ENCODE results near the gene TOM1. TPM values are rescaled to one million over a fixed set of nuclear protein-coding genes. Genes with fewer than 3 reads are reported as not detected.

Gene TOM1
- total RNA-seq, 1 experiment from 2014 or later: 22.3 TPM

- Histone ChIP-seq H3K18ac (ENCODE audit: insufficient read length, low read depth, low read length) (no peak overlapping the region), H3K79me2 (ENCODE audit: insufficient read depth, low read length) (no peaks in the 10 kb centered on the region), H2AFZ (ENCODE audit: low read length) (no peak overlapping the region), H2BK20ac (ENCODE audit: low read depth, low read length, poor library complexity, severe bottlenecking) (no peak overlapping the region), H2BK120ac (ENCODE audit: low read depth, low read length, poor library complexity, severe bottlenecking) (no peak overlapping the region), H2AK5ac (ENCODE audit: insufficient read length, low read length) (no peak overlapping the region), H3K14ac (ENCODE audit: insufficient read depth, low read length) (no peak overlapping the region), H3K4me1 (ENCODE audit: insufficient read depth, low read length) (no peaks in the 10 kb centered on the region), H3K4ac (ENCODE audit: low read depth, low read length) (no peak overlapping the region), H4K5ac (ENCODE audit: insufficient read length, low read depth, low read length) (no peak overlapping the region), H2BK12ac (ENCODE audit: insufficient read length, low read depth, low read length) (no peak overlapping the region), H3K23ac (ENCODE audit: insufficient read length, low read depth, low read length) (no peak overlapping the region), H4K8ac (replicated peaks; ENCODE audit: insufficient read length, low read depth, low read length) (no peak overlapping the region), H3K79me1 (ENCODE audit: insufficient read depth, low read depth, low read length, poor library complexity, severe bottlenecking) (no peaks in the 10 kb centered on the region), H3K4me2 (ENCODE audit: insufficient read depth, insufficient read length, low read length) (no peak overlapping the region), H4K91ac (ENCODE audit: insufficient read length, low read depth, low read length) (no peak overlapping the region), H3K9ac (ENCODE audit: extremely low read depth, insufficient read length, low read length) (no peak overlapping the region), H3K27me3 (ENCODE audit: insufficient read depth, low read length) (no peaks in the 10 kb centered on the region), H3K56ac (ENCODE audit: insufficient read length, low read depth, low read length) (no peak overlapping the region), H3K23me2 (ENCODE audit: insufficient read length, low read depth, low read length, poor library complexity, severe bottlenecking) (no peaks in the 10 kb centered on the region), H2BK15ac (ENCODE audit: low read depth, low read length) (no peak overlapping the region), H3K27ac (ENCODE audit: insufficient read length, low read depth, low read length) (no peak overlapping the region), H2BK5ac (ENCODE audit: insufficient read length, low read length) (no peak overlapping the region), H3T11ph (ENCODE audit: low read length) (no peak overlapping the region), H3K9me3 (ENCODE audit: control insufficient read depth, low read depth, low read length) (no peaks in the 10 kb centered on the region), H4K20me1 (ENCODE audit: control insufficient read depth, insufficient read depth, insufficient read length) (no peaks in the 10 kb centered on the region)
- peaks cover 7 to 46% (median 14%) of the 10 kb centered on the region in 3 experiments; a peak in 4 of 7 replicates for H3K36me3 Mint-ChIP-seq (ENCODE audit: insufficient read depth in 1 of 3, low read depth in 3 of 3)
- DNase-seq: no peak
- no peak overlapping the region; a peak in 1 of 7 replicates for H3K27ac Mint-ChIP-seq
- no peaks in the 10 kb centered on the region for H3K4me1 Mint-ChIP-seq
- no peak overlapping the region for H3K4me3 Mint-ChIP-seq
- H3K9me3 Mint-ChIP-seq: no peaks in the 10 kb centered on the region; a peak in 1 of 5 replicates
- TF ChIP-seq, protein P1, sequence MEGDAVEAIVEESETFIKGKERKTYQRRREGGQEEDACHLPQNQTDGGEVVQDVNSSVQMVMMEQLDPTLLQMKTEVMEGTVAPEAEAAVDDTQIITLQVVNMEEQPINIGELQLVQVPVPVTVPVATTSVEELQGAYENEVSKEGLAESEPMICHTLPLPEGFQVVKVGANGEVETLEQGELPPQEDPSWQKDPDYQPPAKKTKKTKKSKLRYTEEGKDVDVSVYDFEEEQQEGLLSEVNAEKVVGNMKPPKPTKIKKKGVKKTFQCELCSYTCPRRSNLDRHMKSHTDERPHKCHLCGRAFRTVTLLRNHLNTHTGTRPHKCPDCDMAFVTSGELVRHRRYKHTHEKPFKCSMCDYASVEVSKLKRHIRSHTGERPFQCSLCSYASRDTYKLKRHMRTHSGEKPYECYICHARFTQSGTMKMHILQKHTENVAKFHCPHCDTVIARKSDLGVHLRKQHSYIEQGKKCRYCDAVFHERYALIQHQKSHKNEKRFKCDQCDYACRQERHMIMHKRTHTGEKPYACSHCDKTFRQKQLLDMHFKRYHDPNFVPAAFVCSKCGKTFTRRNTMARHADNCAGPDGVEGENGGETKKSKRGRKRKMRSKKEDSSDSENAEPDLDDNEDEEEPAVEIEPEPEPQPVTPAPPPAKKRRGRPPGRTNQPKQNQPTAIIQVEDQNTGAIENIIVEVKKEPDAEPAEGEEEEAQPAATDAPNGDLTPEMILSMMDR (conservative IDR thresholded peaks at IDR 0.05): no peak
- H3K27me3 Mint-ChIP-seq (ENCODE audit: low read depth): no peaks in the 10 kb centered on the region
- WGBS (ENCODE audit: extremely low coverage, insufficient read length, low lambda C conversion rate): no CpG with 5 or more reads among the region's 5 CpGs
Observed at GRCh38 chr22:35390933-35391332, 91.2 kb downstream of the TOM1 start.
